ENCODE data around the gene CIDEB.

- no peak for TF ChIP-seq EZH2 (IDR thresholded peaks at IDR 0.05)
- TF ChIP-seq POLR2AphosphoS5 (IDR thresholded peaks at IDR 0.05; ENCODE audit: borderline replicate concordance, low read depth, low read length): no peak
These were observed 34.3 kb downstream of the CIDEB start for GRCh38 chr14:24273422-24273998.

Measured in SK-N-MC (cell line).